ENCODE data around the gene BMPR1A.

DNA sequence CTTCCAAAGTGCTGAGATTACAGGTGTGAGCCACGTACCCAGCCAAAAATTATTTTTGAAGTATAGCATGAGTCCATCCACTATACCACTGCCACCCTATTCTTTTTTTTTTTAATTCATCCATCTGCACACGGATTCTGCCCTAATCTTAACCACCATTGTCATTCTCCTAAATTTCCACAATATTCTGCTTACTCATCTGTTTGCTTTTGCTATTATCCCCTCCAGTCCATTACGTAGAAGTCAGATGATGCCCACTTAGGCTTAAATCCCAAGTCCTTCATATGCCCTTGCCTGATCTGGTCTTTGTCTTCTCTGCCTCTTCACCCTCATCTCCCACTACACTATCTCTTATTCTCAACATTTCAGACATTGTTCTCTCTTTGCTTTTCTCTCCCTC lies 114.3 kb downstream of the BMPR1A start:
- TF ChIP-seq ZNF416 (CRISPR knock-in tag; IDR thresholded peaks at IDR 0.05) = no peak
- TF ChIP-seq, protein P1, sequence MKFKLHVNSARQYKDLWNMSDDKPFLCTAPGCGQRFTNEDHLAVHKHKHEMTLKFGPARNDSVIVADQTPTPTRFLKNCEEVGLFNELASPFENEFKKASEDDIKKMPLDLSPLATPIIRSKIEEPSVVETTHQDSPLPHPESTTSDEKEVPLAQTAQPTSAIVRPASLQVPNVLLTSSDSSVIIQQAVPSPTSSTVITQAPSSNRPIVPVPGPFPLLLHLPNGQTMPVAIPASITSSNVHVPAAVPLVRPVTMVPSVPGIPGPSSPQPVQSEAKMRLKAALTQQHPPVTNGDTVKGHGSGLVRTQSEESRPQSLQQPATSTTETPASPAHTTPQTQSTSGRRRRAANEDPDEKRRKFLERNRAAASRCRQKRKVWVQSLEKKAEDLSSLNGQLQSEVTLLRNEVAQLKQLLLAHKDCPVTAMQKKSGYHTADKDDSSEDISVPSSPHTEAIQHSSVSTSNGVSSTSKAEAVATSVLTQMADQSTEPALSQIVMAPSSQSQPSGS (CRISPR knock-in tag; IDR thresholded peaks at IDR 0.05; ENCODE audit: borderline replicate concordance, low read depth) = no peak
- TF ChIP-seq, protein P2, sequence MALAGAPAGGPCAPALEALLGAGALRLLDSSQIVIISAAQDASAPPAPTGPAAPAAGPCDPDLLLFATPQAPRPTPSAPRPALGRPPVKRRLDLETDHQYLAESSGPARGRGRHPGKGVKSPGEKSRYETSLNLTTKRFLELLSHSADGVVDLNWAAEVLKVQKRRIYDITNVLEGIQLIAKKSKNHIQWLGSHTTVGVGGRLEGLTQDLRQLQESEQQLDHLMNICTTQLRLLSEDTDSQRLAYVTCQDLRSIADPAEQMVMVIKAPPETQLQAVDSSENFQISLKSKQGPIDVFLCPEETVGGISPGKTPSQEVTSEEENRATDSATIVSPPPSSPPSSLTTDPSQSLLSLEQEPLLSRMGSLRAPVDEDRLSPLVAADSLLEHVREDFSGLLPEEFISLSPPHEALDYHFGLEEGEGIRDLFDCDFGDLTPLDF (CRISPR knock-in tag; IDR thresholded peaks at IDR 0.05) = no peak
- TF ChIP-seq, protein P3, sequence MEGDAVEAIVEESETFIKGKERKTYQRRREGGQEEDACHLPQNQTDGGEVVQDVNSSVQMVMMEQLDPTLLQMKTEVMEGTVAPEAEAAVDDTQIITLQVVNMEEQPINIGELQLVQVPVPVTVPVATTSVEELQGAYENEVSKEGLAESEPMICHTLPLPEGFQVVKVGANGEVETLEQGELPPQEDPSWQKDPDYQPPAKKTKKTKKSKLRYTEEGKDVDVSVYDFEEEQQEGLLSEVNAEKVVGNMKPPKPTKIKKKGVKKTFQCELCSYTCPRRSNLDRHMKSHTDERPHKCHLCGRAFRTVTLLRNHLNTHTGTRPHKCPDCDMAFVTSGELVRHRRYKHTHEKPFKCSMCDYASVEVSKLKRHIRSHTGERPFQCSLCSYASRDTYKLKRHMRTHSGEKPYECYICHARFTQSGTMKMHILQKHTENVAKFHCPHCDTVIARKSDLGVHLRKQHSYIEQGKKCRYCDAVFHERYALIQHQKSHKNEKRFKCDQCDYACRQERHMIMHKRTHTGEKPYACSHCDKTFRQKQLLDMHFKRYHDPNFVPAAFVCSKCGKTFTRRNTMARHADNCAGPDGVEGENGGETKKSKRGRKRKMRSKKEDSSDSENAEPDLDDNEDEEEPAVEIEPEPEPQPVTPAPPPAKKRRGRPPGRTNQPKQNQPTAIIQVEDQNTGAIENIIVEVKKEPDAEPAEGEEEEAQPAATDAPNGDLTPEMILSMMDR (IDR thresholded peaks at IDR 0.05) = no peak
- TF ChIP-seq, protein P4, sequence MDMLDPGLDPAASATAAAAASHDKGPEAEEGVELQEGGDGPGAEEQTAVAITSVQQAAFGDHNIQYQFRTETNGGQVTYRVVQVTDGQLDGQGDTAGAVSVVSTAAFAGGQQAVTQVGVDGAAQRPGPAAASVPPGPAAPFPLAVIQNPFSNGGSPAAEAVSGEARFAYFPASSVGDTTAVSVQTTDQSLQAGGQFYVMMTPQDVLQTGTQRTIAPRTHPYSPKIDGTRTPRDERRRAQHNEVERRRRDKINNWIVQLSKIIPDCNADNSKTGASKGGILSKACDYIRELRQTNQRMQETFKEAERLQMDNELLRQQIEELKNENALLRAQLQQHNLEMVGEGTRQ (CRISPR knock-in tag; IDR thresholded peaks at IDR 0.05) = no peak
